ENCODE data around the gene FDX2. TPM values are rescaled to one million over a fixed set of nuclear protein-coding genes. Genes with fewer than 3 reads are reported as not detected.

Gene FDX2
- total RNA-seq, 1 experiment from 2014 or later: 25.5 TPM

- intact Hi-C loops (cut with micrococcal nuclease; ENCODE audit: unreplicated experiment): no loop called here
- Histone ChIP-seq H3K4me3 (ENCODE audit: low read depth in 2 of 2, low read length in 2 of 2) (no peak overlapping the region), H3K36me3 (ENCODE audit: control insufficient read depth, insufficient read depth, low read length) (no peaks in the 10 kb centered on the region), H3K27me3 (ENCODE audit: control insufficient read depth, insufficient read depth, low read length) (no peaks in the 10 kb centered on the region), H3K9me3 (ENCODE audit: control insufficient read depth, insufficient read depth, low read depth, low read length) (no peaks in the 10 kb centered on the region), H3K27ac (ENCODE audit: low read length) (no peak overlapping the region), H3K4me1 (ENCODE audit: control insufficient read depth, insufficient read depth, low read length) (peaks cover 5% of the 10 kb centered on the region)
- ChIA-PET CTCF (no interaction called here), POLR2A (no interaction called here)
- DNase-seq (ENCODE audit: low read depth, low spot score) (no peak), ATAC-seq (no peak)
- in situ Hi-C loops (cut with HindIII; ENCODE audit: low pct_unique_long_range_greater_than_20kb, low sequenced_read_pairs): no loop called here
- no TSS peak for BruUV-seq (replicated peaks)
- no peak for TF ChIP-seq SIN3A (IDR thresholded peaks at IDR 0.05; ENCODE audit: borderline replicate concordance, insufficient read depth, low read depth, low read length)
- TF ChIP-seq CTCF (IDR thresholded peaks at IDR 0.05): no peak
- no peak for TF ChIP-seq TCF7L2 (IDR thresholded peaks at IDR 0.05; ENCODE audit: low read depth, low read length)
- TF ChIP-seq POLR2AphosphoS5 (IDR thresholded peaks at IDR 0.05; ENCODE audit: low read depth, low read length): no peak
- TF ChIP-seq REST (IDR thresholded peaks at IDR 0.05; ENCODE audit: insufficient read depth in 1 of 2, low read depth in 2 of 2, low read length in 1 of 2): no peak
Measured at GRCh38 chr19:10339977-10340376, 24.2 kb upstream of the FDX2 start.

GRCh38 chr19:10339380-10339960 is 23.7 kb upstream of the FDX2 start, which contains the start of gene ICAM3:
ICAM3 (minus strand) TSS chr19:10339624; CDS start chr19:10339614, 10 bp downstream.
- Histone ChIP-seq H3K36me3 (ENCODE audit: control insufficient read depth, insufficient read depth, low read length) (no peaks in the 10 kb centered on the region), H3K27me3 (ENCODE audit: control insufficient read depth, insufficient read depth, low read length) (no peaks in the 10 kb centered on the region), H3K9me3 (ENCODE audit: control insufficient read depth, insufficient read depth, low read depth, low read length) (no peaks in the 10 kb centered on the region), H3K4me1 (ENCODE audit: control insufficient read depth, insufficient read depth, low read length) (peaks cover 5% of the 10 kb centered on the region), H3K4me3 (ENCODE audit: low read depth in 2 of 2, low read length in 2 of 2) (no peak within 1 kb of the TSS), H3K27ac (ENCODE audit: low read length) (no peak within 1 kb of the TSS)
- ATAC-seq: no peak
- TF ChIP-seq POLR2AphosphoS5 (IDR thresholded peaks at IDR 0.05; ENCODE audit: low read depth, low read length): no peak
- TF ChIP-seq CTCF (IDR thresholded peaks at IDR 0.05): no peak
- TF ChIP-seq TCF7L2 (IDR thresholded peaks at IDR 0.05; ENCODE audit: low read depth, low read length): no peak
- no peak for TF ChIP-seq REST (IDR thresholded peaks at IDR 0.05; ENCODE audit: insufficient read depth in 1 of 2, low read depth in 2 of 2, low read length in 1 of 2)
- TF ChIP-seq SIN3A (IDR thresholded peaks at IDR 0.05; ENCODE audit: borderline replicate concordance, insufficient read depth, low read depth, low read length): no peak
- no TSS peak for BruUV-seq (replicated peaks)
- CTCF ChIA-PET: no interaction called here
- intact Hi-C loops (cut with micrococcal nuclease; ENCODE audit: unreplicated experiment) (no loop called here), in situ Hi-C loops (cut with HindIII; ENCODE audit: low pct_unique_long_range_greater_than_20kb, low sequenced_read_pairs) (no loop called here)
- POLR2A ChIA-PET: no interaction called here
- no peak for DNase-seq (ENCODE audit: low read depth, low spot score)

Measured in Panc1 (cell line).